Neural cell (in vitro differentiated cells): ENCODE results near the gene GFOD2.

Experiments
- EZH2 ChIP-seq: fragments of 200-600, 300-800 bp; shearing (Covaris generic), sonication (generic); IDR thresholded peaks from 2 replicates; pipeline ENCODE4 v1.6.1; 2014; ENCODE audit warnings: antibody characterized with exemption, low read length, borderline replicate concordance, mild to moderate bottlenecking; ENCODE audit not compliant: insufficient read depth, poor library complexity, severe bottlenecking
- POLR2AphosphoS5 ChIP-seq: IDR thresholded peaks from 2 replicates; pipeline ENCODE4 v1.6.1; 2012
- RAD21 ChIP-seq: fragments of 450-650 bp; conservative IDR thresholded peaks from 2 replicates; pipeline ENCODE4 v1.6.1; 2014; ENCODE audit warnings: antibody characterized with exemption, mild to moderate bottlenecking, moderate library complexity
- TF ChIP-seq, protein P1 (sequence below): fragments of 450-650 bp; IDR thresholded peaks from 2 replicates; pipeline ENCODE4 v1.5.1; 2014; ENCODE audit warnings: antibody characterized with exemption, mild to moderate bottlenecking, moderate library complexity; ENCODE audit not compliant: poor library complexity, severe bottlenecking
- TF ChIP-seq, protein P2 (sequence below): IDR thresholded peaks from 2 replicates; pipeline ENCODE4 v1.6.1; 2012; ENCODE audit warnings: borderline replicate concordance

DNA sequence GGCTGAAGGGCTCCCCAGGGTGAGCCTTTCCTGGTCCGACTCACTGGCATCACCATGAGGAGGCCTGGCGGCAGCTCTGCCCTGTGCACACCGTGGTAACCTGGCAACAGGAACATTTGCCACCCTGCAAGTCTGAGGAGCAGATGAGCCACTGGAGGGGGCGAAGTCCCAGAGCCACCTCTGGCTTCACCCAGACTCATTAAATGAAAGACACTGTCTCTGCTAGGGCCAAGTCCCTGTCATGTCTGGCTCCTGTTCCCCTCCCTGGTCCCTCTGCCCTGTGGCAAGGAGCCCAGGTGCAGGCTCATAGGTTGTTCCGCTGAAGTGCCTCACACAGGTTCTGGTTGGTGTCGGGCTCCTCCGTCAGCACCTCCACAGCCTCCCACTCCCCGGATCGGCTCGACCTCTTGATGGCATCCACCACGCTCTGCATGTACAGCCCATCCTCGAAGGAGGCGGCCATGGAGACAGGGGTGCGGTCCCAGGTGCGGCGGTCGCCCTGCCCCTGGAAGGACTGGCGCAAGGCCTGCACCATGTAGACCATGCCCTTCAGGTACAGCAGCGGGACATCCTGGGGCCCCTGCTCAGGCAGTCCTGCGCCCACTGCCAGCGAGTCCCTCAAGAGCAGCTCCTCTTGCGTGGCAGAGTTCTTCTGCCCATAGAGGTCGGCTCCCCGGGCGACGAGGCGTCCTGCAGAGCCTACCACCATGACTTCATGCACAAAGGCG is 44.1 kb downstream of the GFOD2 start:
- TF ChIP-seq, protein P1, sequence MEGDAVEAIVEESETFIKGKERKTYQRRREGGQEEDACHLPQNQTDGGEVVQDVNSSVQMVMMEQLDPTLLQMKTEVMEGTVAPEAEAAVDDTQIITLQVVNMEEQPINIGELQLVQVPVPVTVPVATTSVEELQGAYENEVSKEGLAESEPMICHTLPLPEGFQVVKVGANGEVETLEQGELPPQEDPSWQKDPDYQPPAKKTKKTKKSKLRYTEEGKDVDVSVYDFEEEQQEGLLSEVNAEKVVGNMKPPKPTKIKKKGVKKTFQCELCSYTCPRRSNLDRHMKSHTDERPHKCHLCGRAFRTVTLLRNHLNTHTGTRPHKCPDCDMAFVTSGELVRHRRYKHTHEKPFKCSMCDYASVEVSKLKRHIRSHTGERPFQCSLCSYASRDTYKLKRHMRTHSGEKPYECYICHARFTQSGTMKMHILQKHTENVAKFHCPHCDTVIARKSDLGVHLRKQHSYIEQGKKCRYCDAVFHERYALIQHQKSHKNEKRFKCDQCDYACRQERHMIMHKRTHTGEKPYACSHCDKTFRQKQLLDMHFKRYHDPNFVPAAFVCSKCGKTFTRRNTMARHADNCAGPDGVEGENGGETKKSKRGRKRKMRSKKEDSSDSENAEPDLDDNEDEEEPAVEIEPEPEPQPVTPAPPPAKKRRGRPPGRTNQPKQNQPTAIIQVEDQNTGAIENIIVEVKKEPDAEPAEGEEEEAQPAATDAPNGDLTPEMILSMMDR, result no peak
- TF ChIP-seq, protein P2, sequence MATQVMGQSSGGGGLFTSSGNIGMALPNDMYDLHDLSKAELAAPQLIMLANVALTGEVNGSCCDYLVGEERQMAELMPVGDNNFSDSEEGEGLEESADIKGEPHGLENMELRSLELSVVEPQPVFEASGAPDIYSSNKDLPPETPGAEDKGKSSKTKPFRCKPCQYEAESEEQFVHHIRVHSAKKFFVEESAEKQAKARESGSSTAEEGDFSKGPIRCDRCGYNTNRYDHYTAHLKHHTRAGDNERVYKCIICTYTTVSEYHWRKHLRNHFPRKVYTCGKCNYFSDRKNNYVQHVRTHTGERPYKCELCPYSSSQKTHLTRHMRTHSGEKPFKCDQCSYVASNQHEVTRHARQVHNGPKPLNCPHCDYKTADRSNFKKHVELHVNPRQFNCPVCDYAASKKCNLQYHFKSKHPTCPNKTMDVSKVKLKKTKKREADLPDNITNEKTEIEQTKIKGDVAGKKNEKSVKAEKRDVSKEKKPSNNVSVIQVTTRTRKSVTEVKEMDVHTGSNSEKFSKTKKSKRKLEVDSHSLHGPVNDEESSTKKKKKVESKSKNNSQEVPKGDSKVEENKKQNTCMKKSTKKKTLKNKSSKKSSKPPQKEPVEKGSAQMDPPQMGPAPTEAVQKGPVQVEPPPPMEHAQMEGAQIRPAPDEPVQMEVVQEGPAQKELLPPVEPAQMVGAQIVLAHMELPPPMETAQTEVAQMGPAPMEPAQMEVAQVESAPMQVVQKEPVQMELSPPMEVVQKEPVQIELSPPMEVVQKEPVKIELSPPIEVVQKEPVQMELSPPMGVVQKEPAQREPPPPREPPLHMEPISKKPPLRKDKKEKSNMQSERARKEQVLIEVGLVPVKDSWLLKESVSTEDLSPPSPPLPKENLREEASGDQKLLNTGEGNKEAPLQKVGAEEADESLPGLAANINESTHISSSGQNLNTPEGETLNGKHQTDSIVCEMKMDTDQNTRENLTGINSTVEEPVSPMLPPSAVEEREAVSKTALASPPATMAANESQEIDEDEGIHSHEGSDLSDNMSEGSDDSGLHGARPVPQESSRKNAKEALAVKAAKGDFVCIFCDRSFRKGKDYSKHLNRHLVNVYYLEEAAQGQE, result no peak
- TF ChIP-seq EZH2 (no peak), RAD21 (no peak), POLR2AphosphoS5 (no peak)
